Ectodermal cell (in vitro differentiated cells): ENCODE data around the gene GULP1.

Experiments used
- H3K27ac ChIP-seq: 2 replicates; pipeline ENCODE4 v1.7.0; 2013; ENCODE audit warnings: mild to moderate bottlenecking, low read depth, low read length; ENCODE audit not compliant: insufficient read depth, poor library complexity, severe bottlenecking
- H3K27me3 ChIP-seq: 2 replicates; pipeline ENCODE4 v1.7.0; 2013; ENCODE audit warnings: mild to moderate bottlenecking, low read length; ENCODE audit not compliant: insufficient read depth, control insufficient read depth, poor library complexity, severe bottlenecking
- H3K36me3 ChIP-seq: one replicate; pipeline ENCODE4 v1.7.0; 2013; ENCODE audit warnings: low read length; ENCODE audit not compliant: control insufficient read depth, insufficient read depth
- H3K4me1 ChIP-seq: one replicate; pipeline ENCODE4 v1.7.0; 2013; ENCODE audit warnings: low read length; ENCODE audit not compliant: control insufficient read depth, insufficient read depth
- H3K4me3 ChIP-seq: 2 replicates; pipeline ENCODE4 v1.7.0; 2013; ENCODE audit warnings: low read depth, low read length, control low read depth; ENCODE audit not compliant: insufficient read depth
- H3K9me3 ChIP-seq: 2 replicates; pipeline ENCODE4 v1.7.0; 2013; ENCODE audit warnings: mild to moderate bottlenecking, low read length, moderate library complexity; ENCODE audit not compliant: control insufficient read depth
- WGBS, 2 experiments: methylation state at CpG; one replicate each; pipeline ENCODE4 v1.1.7; 2013; ENCODE audit warnings: missing lambda C conversion rate in 2 of 2; 5-methylcytosine and 5-hydroxymethylcytosine counted together

Gene GULP1

GRCh38 chr2:188306271-188306670, 14.6 kb downstream of the GULP1 start:
- Histone ChIP-seq H3K9me3 (no peaks in the 10 kb centered on the region), H3K27ac (no peak overlapping the region), H3K36me3 (no peaks in the 10 kb centered on the region), H3K4me1 (peaks cover 34% of the 10 kb centered on the region), H3K27me3 (no peaks in the 10 kb centered on the region), H3K4me3 (no peak overlapping the region)
- WGBS, 2 experiments: 40 to 42% methylated on average over 1 of the region's 1 CpG

GRCh38 chr2:188307850-188308283, 16.2 kb downstream of the GULP1 start:
- H3K9me3 ChIP-seq: no peaks in the 10 kb centered on the region
- peaks cover 29% of the 10 kb centered on the region for H3K4me1 ChIP-seq
- H3K27me3 ChIP-seq: no peaks in the 10 kb centered on the region
- 94 to 100% methylated on average over 2 of the region's 2 CpGs for WGBS, 2 experiments
- no peak overlapping the region for H3K4me3 ChIP-seq
- no peak overlapping the region for H3K27ac ChIP-seq
- H3K36me3 ChIP-seq: no peaks in the 10 kb centered on the region

GRCh38 chr2:188308483-188308882, 16.8 kb downstream of the GULP1 start:
- no peak overlapping the region for H3K27ac ChIP-seq
- no peaks in the 10 kb centered on the region for H3K9me3 ChIP-seq
- WGBS, 2 experiments: 91 to 99% methylated on average over 2 of the region's 2 CpGs
- H3K36me3 ChIP-seq: no peaks in the 10 kb centered on the region
- peaks cover 23% of the 10 kb centered on the region for H3K4me1 ChIP-seq
- H3K27me3 ChIP-seq: no peaks in the 10 kb centered on the region
- no peak overlapping the region for H3K4me3 ChIP-seq

- no peaks in the 10 kb centered on the region for H3K9me3 ChIP-seq
- WGBS, 2 experiments: 45 to 65% methylated on average over 2 to 3 of the region's 4 CpGs
- H3K4me1 ChIP-seq: peaks cover 15% of the 10 kb centered on the region
- no peak overlapping the region for H3K27ac ChIP-seq
- H3K4me3 ChIP-seq: no peak overlapping the region
- H3K27me3 ChIP-seq: no peaks in the 10 kb centered on the region
- no peaks in the 10 kb centered on the region for H3K36me3 ChIP-seq
Observed at GRCh38 chr2:188309364-188309763, 17.7 kb downstream of the GULP1 start.

GRCh38 chr2:188314314-188315054, 22.8 kb downstream of the GULP1 start:
- H3K36me3 ChIP-seq: no peaks in the 10 kb centered on the region
- H3K4me3 ChIP-seq: no peak overlapping the region
- H3K4me1 ChIP-seq: peaks cover 22% of the 10 kb centered on the region
- WGBS, 2 experiments: 71 to 77% methylated on average over 4 to 5 of the region's 6 CpGs
- H3K9me3 ChIP-seq: no peaks in the 10 kb centered on the region
- H3K27me3 ChIP-seq: no peaks in the 10 kb centered on the region
- H3K27ac ChIP-seq: peak overlapping the region; percentile 67

GRCh38 chr2:188315750-188316149, 24.1 kb downstream of the GULP1 start:
- H3K9me3 ChIP-seq: no peaks in the 10 kb centered on the region
- 94 to 97% methylated on average over 4 of the region's 4 CpGs for WGBS, 2 experiments
- H3K27me3 ChIP-seq: no peaks in the 10 kb centered on the region
- H3K27ac ChIP-seq: no peak overlapping the region
- no peak overlapping the region for H3K4me3 ChIP-seq
- H3K36me3 ChIP-seq: no peaks in the 10 kb centered on the region
- H3K4me1 ChIP-seq: peaks cover 22% of the 10 kb centered on the region

GRCh38 chr2:188316342-188316741, 24.7 kb downstream of the GULP1 start:
- 71 to 72% methylated on average over 1 of the region's 1 CpG for WGBS, 2 experiments
- Histone ChIP-seq H3K9me3 (no peaks in the 10 kb centered on the region), H3K27me3 (no peaks in the 10 kb centered on the region), H3K27ac (peak overlapping the region; percentile 50), H3K36me3 (no peaks in the 10 kb centered on the region), H3K4me3 (no peak overlapping the region), H3K4me1 (peaks cover 22% of the 10 kb centered on the region)

GRCh38 chr2:188316791-188317423, 25.2 kb downstream of the GULP1 start:
- no peak overlapping the region for H3K4me3 ChIP-seq
- no peaks in the 10 kb centered on the region for H3K36me3 ChIP-seq
- H3K27ac ChIP-seq: no peak overlapping the region
- peaks cover 22% of the 10 kb centered on the region for H3K4me1 ChIP-seq
- 50 to 72% methylated on average over 2 to 4 of the region's 4 CpGs for WGBS, 2 experiments
- H3K27me3 ChIP-seq: no peaks in the 10 kb centered on the region
- no peaks in the 10 kb centered on the region for H3K9me3 ChIP-seq

GRCh38 chr2:188318161-188318749, 26.6 kb downstream of the GULP1 start:
- no peaks in the 10 kb centered on the region for H3K36me3 ChIP-seq
- H3K9me3 ChIP-seq: no peaks in the 10 kb centered on the region
- H3K27ac ChIP-seq: no peak overlapping the region
- WGBS, 2 experiments: 91 to 93% methylated on average over 4 of the region's 4 CpGs
- H3K4me1 ChIP-seq: peaks cover 26% of the 10 kb centered on the region
- H3K4me3 ChIP-seq: no peak overlapping the region
- H3K27me3 ChIP-seq: no peaks in the 10 kb centered on the region

- peaks cover 20% of the 10 kb centered on the region for H3K4me1 ChIP-seq
- WGBS, 2 experiments: 94 to 96% methylated on average over 1 of the region's 1 CpG
- no peak overlapping the region for H3K4me3 ChIP-seq
- no peaks in the 10 kb centered on the region for H3K27me3 ChIP-seq
- no peak overlapping the region for H3K27ac ChIP-seq
- no peaks in the 10 kb centered on the region for H3K9me3 ChIP-seq
- H3K36me3 ChIP-seq: no peaks in the 10 kb centered on the region
Observed at GRCh38 chr2:188319838-188320237, 28.2 kb downstream of the GULP1 start.
